HTR-8/SVneo (cell line): ENCODE results near the gene POU1F1.
"Not testable (repeated sequence)": the region's sequence is repeated elsewhere in the genome, so short reads cannot be mapped to it uniquely, and the experiment has no call there.

Experiments
- DNase-seq: peaks from one replicate; pipeline ENCODE4 v3.0.0; 2011; ENCODE audit warnings: low spot score, mixed read lengths; ENCODE audit not compliant: insufficient read length
- FAIRE-seq: peaks from 2 replicates; lab custom pipeline; 2011; peaks lifted over from hg19 to GRCh38; lab: Jason Lieb, UNC

Gene POU1F1

GRCh38 chr3:87261925-87262324 is 14.5 kb downstream of the POU1F1 start:
- no peak for DNase-seq
- no peak for FAIRE-seq

GRCh38 chr3:87260270-87260669 is 16.1 kb downstream of the POU1F1 start:
- FAIRE-seq (no peak), DNase-seq (peak; percentile 13)

GRCh38 chr3:87250009-87250408 is 26.4 kb downstream of the POU1F1 start:
- no peak for DNase-seq
- FAIRE-seq, result no peak

- no peak for DNase-seq
- no peak for FAIRE-seq
These were observed 27.6 kb downstream of the POU1F1 start for GRCh38 chr3:87248831-87249230.

GRCh38 chr3:87248231-87248630 is 28.2 kb downstream of the POU1F1 start:
- FAIRE-seq, DNase-seq: not testable (repeated sequence)

GRCh38 chr3:87247430-87247773 is 29.0 kb downstream of the POU1F1 start:
- FAIRE-seq (no peak), DNase-seq (no peak)

- no peak for FAIRE-seq
- DNase-seq, result no peak
These were observed 29.5 kb downstream of the POU1F1 start for GRCh38 chr3:87246662-87247429.

GRCh38 chr3:87236093-87236492 is 40.3 kb downstream of the POU1F1 start:
- FAIRE-seq, result no peak
- no peak for DNase-seq

GRCh38 chr3:87233805-87234204 is 42.6 kb downstream of the POU1F1 start:
- DNase-seq (no peak), FAIRE-seq (no peak)

- no peak for DNase-seq
- no peak for FAIRE-seq
These were observed 47.3 kb downstream of the POU1F1 start for GRCh38 chr3:87229113-87229512.

- DNase-seq (peak; percentile 3), FAIRE-seq (no peak)
These were observed 48.1 kb downstream of the POU1F1 start for GRCh38 chr3:87228316-87228715.

GRCh38 chr3:87227835-87228144 is 48.6 kb downstream of the POU1F1 start:
- FAIRE-seq (no peak), DNase-seq (no peak)

GRCh38 chr3:87227104-87227834 is 49.1 kb downstream of the POU1F1 start, which contains the start of gene CHMP2B:
CHMP2B (plus strand) TSS chr3:87227309; CDS start chr3:87227523, 214 bp downstream.
- FAIRE-seq, result peak; percentile 52

GRCh38 chr3:87225659-87226058 is 50.7 kb downstream of the POU1F1 start:
- FAIRE-seq (no peak), DNase-seq (no peak)

More at GRCh38 chr3:87227104-87227834, 49.1 kb downstream of the POU1F1 start, which contains the start of gene CHMP2B:
- DNase-seq, result peak; percentile 81

GRCh38 chr3:87219611-87220010 is 56.8 kb downstream of the POU1F1 start:
- FAIRE-seq (no peak), DNase-seq (no peak)

GRCh38 chr3:87218560-87218959 is 57.8 kb downstream of the POU1F1 start:
- DNase-seq (no peak), FAIRE-seq (no peak)
